Kidney tubule cell (primary cell): ENCODE results near the gene ALOX5.
A peak's percentile ranks its signal among the peaks of the same experiment; 100 is the strongest.
"Not testable (repeated sequence)": the region's sequence is repeated elsewhere in the genome, so short reads cannot be mapped to it uniquely, and the experiment has no call there.

Source experiments
- DNase-seq: peaks from one replicate; pipeline ENCODE4 v3.0.0-alpha.2; 2018; ENCODE audit warnings: low spot score

The ALOX5 gene

GRCh38 chr10:45374350-45375052, 485 bp downstream of the ALOX5 start:
- DNase-seq, result peak; percentile 53

- no peak for DNase-seq
Observed at GRCh38 chr10:45375101-45375500, 1.1 kb downstream of the ALOX5 start.

GRCh38 chr10:45375716-45376231, 1.8 kb downstream of the ALOX5 start:
- DNase-seq, result no peak

- DNase-seq, result peak; percentile 25
Observed at GRCh38 chr10:45376371-45376801, 2.4 kb downstream of the ALOX5 start.

- no peak for DNase-seq
Observed at GRCh38 chr10:45377321-45377720, 3.3 kb downstream of the ALOX5 start.

- no peak for DNase-seq
Observed at GRCh38 chr10:45377858-45378257, 3.8 kb downstream of the ALOX5 start.

- DNase-seq, result no peak
Observed at GRCh38 chr10:45378914-45379726, 5.1 kb downstream of the ALOX5 start.

- DNase-seq, result no peak
Observed at GRCh38 chr10:45379891-45380540, 6.0 kb downstream of the ALOX5 start.

- DNase-seq, result peak; percentile 49
Observed at GRCh38 chr10:45380903-45381620, 7.0 kb downstream of the ALOX5 start.

- no peak for DNase-seq
Observed at GRCh38 chr10:45382591-45382990, 8.6 kb downstream of the ALOX5 start.

GRCh38 chr10:45383682-45384330, 9.8 kb downstream of the ALOX5 start:
- no peak for DNase-seq

GRCh38 chr10:45386657-45387056, 12.6 kb downstream of the ALOX5 start:
- no peak for DNase-seq

- DNase-seq, result no peak
Observed at GRCh38 chr10:45387096-45387893, 13.3 kb downstream of the ALOX5 start.

- DNase-seq, result not testable (repeated sequence)
Observed at GRCh38 chr10:45389671-45390070, 15.7 kb downstream of the ALOX5 start.

- DNase-seq, result not testable (repeated sequence)
Observed at GRCh38 chr10:45391636-45392035, 17.6 kb downstream of the ALOX5 start.

GRCh38 chr10:45395554-45395953, 21.5 kb downstream of the ALOX5 start:
- no peak for DNase-seq

- no peak for DNase-seq
Observed at GRCh38 chr10:45398595-45398994, 24.6 kb downstream of the ALOX5 start.

- no peak for DNase-seq
Observed at GRCh38 chr10:45399113-45399512, 25.1 kb downstream of the ALOX5 start.

GRCh38 chr10:45403151-45403550, 29.1 kb downstream of the ALOX5 start:
- DNase-seq, result no peak

- DNase-seq, result peak; percentile 16
Observed at GRCh38 chr10:45404087-45404769, 30.2 kb downstream of the ALOX5 start.
